ENCODE data around the gene ATP5F1E. TPM values are rescaled to one million over a fixed set of nuclear protein-coding genes. Genes with fewer than 3 reads are reported as not detected.

The ATP5F1E gene
- total RNA-seq, 1 donor from 2014 or later: 66.7 TPM

GRCh38 chr20:59010321-59010994 lies 21.7 kb downstream of the ATP5F1E start:
- no peak overlapping the region for H3K4me3 Mint-ChIP-seq (ENCODE audit: unreplicated experiment)
- no peaks in the 10 kb centered on the region for H3K9me3 Mint-ChIP-seq (ENCODE audit: unreplicated experiment)
- no peaks in the 10 kb centered on the region for H3K27me3 Mint-ChIP-seq (ENCODE audit: unreplicated experiment)
- no peak for TF ChIP-seq CTCF (IDR thresholded peaks at IDR 0.05)
- H3K27ac Mint-ChIP-seq (ENCODE audit: unreplicated experiment): peak overlapping the region; percentile 98
- peaks cover 36% of the 10 kb centered on the region for H3K4me1 Mint-ChIP-seq (ENCODE audit: unreplicated experiment)
- DNase-seq (ENCODE audit: extremely low spot score, unreplicated experiment): peak; percentile 69
- no peaks in the 10 kb centered on the region for H3K36me3 Mint-ChIP-seq (ENCODE audit: unreplicated experiment)

DNA sequence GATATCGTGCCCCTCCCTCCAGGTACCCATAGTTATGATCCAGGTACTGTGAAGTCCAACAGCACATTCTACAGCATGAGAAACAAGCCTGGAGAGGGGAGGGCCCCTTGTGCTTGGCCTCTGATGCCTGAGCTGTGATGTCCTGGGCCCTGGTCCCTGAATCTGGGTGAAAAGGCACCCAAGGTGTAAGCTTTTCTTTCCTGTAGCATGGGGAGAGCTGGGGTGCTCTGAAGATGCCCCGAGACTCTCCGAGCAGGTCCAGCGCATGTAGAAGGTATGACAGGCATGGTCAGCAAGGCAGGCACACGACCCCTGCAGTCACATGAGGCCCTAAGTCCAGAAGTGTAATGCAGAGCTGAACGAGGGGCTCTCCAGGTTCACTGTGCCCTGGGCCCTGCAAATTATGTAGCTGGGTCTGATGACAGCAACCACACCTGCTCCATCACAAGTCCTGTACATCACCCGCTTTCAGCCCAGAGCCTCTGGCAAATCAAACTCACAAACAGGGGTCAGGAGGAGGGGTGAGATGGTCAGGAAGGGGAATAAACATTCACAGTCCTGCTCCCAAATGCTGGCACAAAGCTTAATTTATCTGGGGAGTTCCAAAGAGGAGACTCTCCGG lies 23.3 kb downstream of the ATP5F1E start:
- no peaks in the 10 kb centered on the region for H3K9me3 Mint-ChIP-seq (ENCODE audit: unreplicated experiment)
- TF ChIP-seq CTCF (IDR thresholded peaks at IDR 0.05): no peak
- H3K36me3 Mint-ChIP-seq (ENCODE audit: unreplicated experiment): no peaks in the 10 kb centered on the region
- H3K27ac Mint-ChIP-seq (ENCODE audit: unreplicated experiment): peak overlapping the region; percentile 38
- DNase-seq (ENCODE audit: extremely low spot score, unreplicated experiment): peak; percentile 53
- H3K4me3 Mint-ChIP-seq (ENCODE audit: unreplicated experiment): no peak overlapping the region
- H3K4me1 Mint-ChIP-seq (ENCODE audit: unreplicated experiment): peaks cover 28% of the 10 kb centered on the region
- H3K27me3 Mint-ChIP-seq (ENCODE audit: unreplicated experiment): no peaks in the 10 kb centered on the region

DNA sequence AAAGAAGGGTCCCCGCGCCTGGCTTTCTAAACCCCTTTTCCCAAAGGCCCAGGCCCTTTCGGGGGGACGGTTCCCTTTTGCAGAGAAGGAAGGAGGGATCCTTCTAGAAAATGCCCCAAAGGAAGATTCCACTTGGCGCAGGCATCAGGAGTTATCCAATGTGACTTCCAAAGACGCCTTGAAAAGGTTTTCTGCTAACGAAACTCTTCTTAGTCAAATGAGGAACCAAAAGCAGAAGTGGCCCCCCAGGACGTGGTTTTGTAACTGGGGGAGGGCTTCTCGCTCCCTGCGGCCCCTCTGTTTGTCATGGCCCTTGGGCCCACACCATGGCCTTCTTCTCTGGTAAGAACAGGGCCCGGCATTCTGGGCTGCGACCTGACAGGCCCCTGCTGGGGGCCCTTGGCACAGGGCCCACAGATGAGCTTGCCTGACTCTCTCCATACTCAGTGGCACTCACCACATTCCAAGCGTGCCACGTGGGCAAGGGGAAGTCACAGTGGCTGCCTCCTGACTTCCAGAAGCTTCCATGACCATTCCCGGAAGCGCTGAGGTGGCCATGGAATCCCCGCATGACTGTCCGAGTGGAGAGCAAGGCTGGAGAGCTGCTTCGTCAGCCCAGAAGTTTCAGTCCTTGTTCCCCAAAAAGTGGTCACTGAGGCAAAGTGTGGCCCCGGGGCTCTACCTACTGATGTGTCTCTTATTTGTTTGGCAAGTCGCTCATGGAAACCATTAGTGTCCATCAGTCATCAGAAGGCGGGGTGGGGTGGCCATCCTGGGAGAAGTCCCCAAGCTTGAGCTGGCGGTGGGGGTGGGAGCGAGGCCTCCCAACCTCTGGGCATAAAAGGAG lies 24.2 kb downstream of the ATP5F1E start:
- H3K9me3 Mint-ChIP-seq (ENCODE audit: unreplicated experiment): no peaks in the 10 kb centered on the region
- H3K27ac Mint-ChIP-seq (ENCODE audit: unreplicated experiment): peak overlapping the region; percentile 52
- H3K4me3 Mint-ChIP-seq (ENCODE audit: unreplicated experiment): no peak overlapping the region
- H3K36me3 Mint-ChIP-seq (ENCODE audit: unreplicated experiment): no peaks in the 10 kb centered on the region
- no peak for DNase-seq (ENCODE audit: extremely low spot score, unreplicated experiment)
- no peaks in the 10 kb centered on the region for H3K27me3 Mint-ChIP-seq (ENCODE audit: unreplicated experiment)
- TF ChIP-seq CTCF (IDR thresholded peaks at IDR 0.05): no peak
- peaks cover 23% of the 10 kb centered on the region for H3K4me1 Mint-ChIP-seq (ENCODE audit: unreplicated experiment)

- DNase-seq (ENCODE audit: extremely low spot score, unreplicated experiment): no peak
- no peak for TF ChIP-seq CTCF (IDR thresholded peaks at IDR 0.05)
Measured at GRCh38 chr20:59006864-59007664, 25.1 kb downstream of the ATP5F1E start, which contains the start of gene CTSZ. TSS of gene CTSZ (minus strand) at chr20:59007254. CDS start at chr20:59007128, 126 bp downstream.

More at GRCh38 chr20:59006864-59007664, 25.1 kb downstream of the ATP5F1E start, which contains the start of gene CTSZ:
- H3K36me3 Mint-ChIP-seq (ENCODE audit: unreplicated experiment): no peaks in the 10 kb centered on the region
- no peak within 1 kb of the TSS for H3K4me3 Mint-ChIP-seq (ENCODE audit: unreplicated experiment)
- H3K27me3 Mint-ChIP-seq (ENCODE audit: unreplicated experiment): no peaks in the 10 kb centered on the region
- H3K9me3 Mint-ChIP-seq (ENCODE audit: unreplicated experiment): no peaks in the 10 kb centered on the region
- H3K27ac Mint-ChIP-seq (ENCODE audit: unreplicated experiment): peak within 1 kb of the TSS; percentile 52
- H3K4me1 Mint-ChIP-seq (ENCODE audit: unreplicated experiment): peaks cover 23% of the 10 kb centered on the region
